Endothelial cell of umbilical vein (primary cell): ENCODE results near the gene JSRP1. TPM values are rescaled to one million over a fixed set of nuclear protein-coding genes. Genes with fewer than 3 reads are reported as not detected.

ENCODE experiments used
- BruUV-seq: library from RNA; stranded (reverse); fragments of 400-500 nt; replicated peaks from 2 replicates; lab custom pipeline; 2021; lab: Mats Ljungman, UMichigan
- CTCF ChIA-PET: fragments of 300-600, 350-600 bp; sonication (Branson Sonifier 250); formaldehyde crosslinking; loops from one replicate; lab custom pipeline; 2021; ENCODE audit warnings: antibody characterized with exemption, inconsistent platforms; lab: Charles Lee
- POLR2A ChIA-PET: fragments of 300-600, 350-600 bp; sonication (Branson Sonifier 250); formaldehyde crosslinking; loops from one replicate; lab custom pipeline; 2021; ENCODE audit warnings: antibody characterized with exemption, inconsistent platforms; lab: Charles Lee
- DNase-seq: peaks from one replicate; pipeline ENCODE4 v3.0.0-alpha.2; 2011; ENCODE audit warnings: low read depth, low spot score
- FAIRE-seq: peaks from 2 replicates; lab custom pipeline; 2011; peaks lifted over from hg19 to GRCh38; lab: Jason Lieb, UNC
- H2AFZ ChIP-seq: 2 replicates; pipeline ENCODE4 v1.6.0; 2012; ENCODE audit warnings: low read depth, low read length, control low read depth, inconsistent platforms
- H3K27ac ChIP-seq: 2 replicates; pipeline ENCODE4 v1.5.1; 2011; ENCODE audit warnings: low read depth, mild to moderate bottlenecking, control low read depth, low read length, moderate library complexity; ENCODE audit not compliant: insufficient read depth
- H3K27me3 ChIP-seq, 2 experiments: 2 replicates each; pipeline versions ENCODE4 v1.6.0 to v1.6.1; 2011; ENCODE audit warnings: low read length in 2 of 2, mixed read lengths in 1 of 2; ENCODE audit not compliant: control insufficient read depth in 2 of 2, insufficient read depth in 2 of 2
- H3K36me3 ChIP-seq, 2 experiments: 2 replicates in 1 of 2; 3 replicates in 1 of 2; pipeline ENCODE4 v1.5.1; 2011; ENCODE audit warnings: low read length in 2 of 2, mild to moderate bottlenecking in 1 of 2, moderate library complexity in 1 of 2; ENCODE audit not compliant: control insufficient read depth in 2 of 2, insufficient read depth in 2 of 2; ENCODE audit errors: extremely low read depth in 1 of 2
- H3K4me1 ChIP-seq: 3 replicates; pipeline ENCODE4 v1.5.1; 2011; ENCODE audit warnings: mild to moderate bottlenecking, low read length; ENCODE audit not compliant: control insufficient read depth, insufficient read depth; ENCODE audit errors: extremely low read depth
- H3K4me2 ChIP-seq: 2 replicates; pipeline ENCODE4 v1.6.1; 2011; ENCODE audit warnings: low read length, control low read depth, mixed read lengths; ENCODE audit not compliant: insufficient read depth
- H3K4me3 ChIP-seq, 3 experiments: fragments of 200-600 bp in 1 of 3; sonication (generic), shearing (Covaris generic) in 1 of 3; replicated peaks in 1 of 3; 2 replicates each; pipeline ENCODE4 v1.5.1; 2011 to 2016; ENCODE audit warnings: control low read depth in 3 of 3, low read length in 3 of 3, mild to moderate bottlenecking in 2 of 3, inconsistent platforms in 1 of 3, low read depth in 1 of 3, moderate library complexity in 1 of 3; ENCODE audit not compliant: insufficient read depth in 1 of 3
- H3K79me2 ChIP-seq: 2 replicates; pipeline ENCODE4 v1.6.0; 2012; ENCODE audit warnings: low read length, inconsistent platforms; ENCODE audit not compliant: control insufficient read depth, insufficient read depth
- H3K9ac ChIP-seq: replicated peaks from 2 replicates; pipeline ENCODE3; 2011; ENCODE audit warnings: low read length, control low read depth; ENCODE audit not compliant: insufficient read depth; ENCODE audit errors: extremely low read depth
- H3K9me1 ChIP-seq: replicated peaks from 3 replicates; pipeline ENCODE4 v1.6.0; 2011; ENCODE audit warnings: mild to moderate bottlenecking, low read length; ENCODE audit not compliant: control insufficient read depth, insufficient read depth; ENCODE audit errors: extremely low read depth
- H3K9me3 ChIP-seq: replicated peaks from 2 replicates; pipeline ENCODE4 v1.5.1; 2012; ENCODE audit warnings: low read length, inconsistent platforms; ENCODE audit not compliant: control insufficient read depth, insufficient read depth
- H4K20me1 ChIP-seq: replicated peaks from 2 replicates; pipeline ENCODE3; 2011; ENCODE audit warnings: mild to moderate bottlenecking, low read length; ENCODE audit not compliant: control insufficient read depth, insufficient read depth; ENCODE audit errors: extremely low read depth
- CTCF ChIP-seq, 2 donors: IDR thresholded peaks; 1 replicate in 1 of 2; 2 replicates in 1 of 2; pipeline ENCODE4 v1.5.1; 2011; ENCODE audit warnings: low read length in 2 of 2, mild to moderate bottlenecking in 2 of 2, moderate library complexity in 2 of 2, control low read depth in 1 of 2, inconsistent platforms in 1 of 2, low read depth in 1 of 2; ENCODE audit not compliant: insufficient read depth in 1 of 2; ENCODE audit errors: extremely low read depth in 1 of 2
- EZH2 ChIP-seq: IDR thresholded peaks from 2 replicates; pipeline ENCODE4 v1.6.1; 2012; ENCODE audit warnings: borderline replicate concordance, low read depth, mild to moderate bottlenecking, moderate library complexity, low read length, inconsistent platforms; ENCODE audit not compliant: severe bottlenecking
- FOS ChIP-seq: IDR thresholded peaks from 2 replicates; pipeline ENCODE4 v1.6.1; 2011; ENCODE audit warnings: mild to moderate bottlenecking, low read length, moderate library complexity, borderline replicate concordance; ENCODE audit not compliant: insufficient read depth
- GATA2 ChIP-seq: IDR thresholded peaks from 2 replicates; pipeline ENCODE4 v1.7.0; 2011; ENCODE audit warnings: low read depth, mild to moderate bottlenecking, moderate library complexity, mixed read lengths, low read length; ENCODE audit not compliant: insufficient read length, insufficient read depth
- JUN ChIP-seq: IDR thresholded peaks from 2 replicates; pipeline ENCODE4 v1.6.1; 2011; ENCODE audit warnings: borderline replicate concordance, low read depth; ENCODE audit not compliant: insufficient read length, insufficient read depth
- MAX ChIP-seq: IDR thresholded peaks from 2 replicates; pipeline ENCODE4 v1.6.1; 2011; ENCODE audit not compliant: insufficient read depth, insufficient read length
- MYC ChIP-seq: IDR thresholded peaks from one replicate; pipeline ENCODE4 v1.6.1; 2011; ENCODE audit warnings: mild to moderate bottlenecking, low read depth, low read length
- POLR2A ChIP-seq: IDR thresholded peaks from 2 replicates; pipeline ENCODE4 v1.6.1; 2012; ENCODE audit warnings: low read depth, mild to moderate bottlenecking, control low read depth, low read length
- POLR2AphosphoS5 ChIP-seq: IDR thresholded peaks from 2 replicates; pipeline ENCODE4 v1.6.1; 2012; ENCODE audit warnings: low read depth, mild to moderate bottlenecking, control low read depth, low read length, moderate library complexity; ENCODE audit not compliant: insufficient read depth
- dilution Hi-C: fragments of 300-500 bp; cut with MboI; formaldehyde crosslinking; loops from one replicate; pipeline ENCODE4 v1.15.0; 2019; ENCODE audit warnings: low sequenced_read_pairs; ENCODE audit not compliant: extremely low pct_ligation_motif_present
- intact Hi-C: fragments of 100-400 bp; cut with micrococcal nuclease; formaldehyde crosslinking; loops from one replicate; pipeline ENCODE4 v1.10.0; 2022
- polyA plus RNA-seq, 4 experiments: library from polyadenylated mRNA; depleted of rRNA in 3 of 4; stranded (reverse) in 3 of 4; unstranded in 1 of 4; fragments of >200 nt; gene quantifications; 2 replicates each; pipeline versions ENCODE4 v1.2.1 to v1.2.3, GENCODE V29; 2011 to 2012; ENCODE audit warnings: missing spikeins in 1 of 4
- total RNA-seq: library from RNA; stranded (reverse); gene quantifications from 2 replicates; pipeline ENCODE4 v1.2.3, GENCODE V29; 2021

Gene JSRP1
- total and polyA plus RNA-seq, 2 donors (not counting 3 experiments of a cell fraction or from before 2014, with no cell fraction given): not detected

- no peak overlapping the region for H3K27ac ChIP-seq
- FAIRE-seq (peak; percentile 81), DNase-seq (peak; percentile 53)
- no peak overlapping the region for H3K9ac ChIP-seq
- no peaks in the 10 kb centered on the region for H3K9me3 ChIP-seq
- peaks cover 5 to 38% of the 10 kb centered on the region in 2 experiments for H3K36me3 ChIP-seq
- CTCF ChIA-PET: interaction anchor here (0.6 to 1.9 kb wide), 6 partner anchors 9 to 451 kb away, joined by 3 to 13 read pairs (median 4); no protein-coding TSS in a partner anchor
- H3K27me3 ChIP-seq: no peaks in the 10 kb centered on the region
- no peaks in the 10 kb centered on the region for H3K79me2 ChIP-seq
- H2AFZ ChIP-seq: no peak overlapping the region
- H3K4me1 ChIP-seq: peaks cover 7% of the 10 kb centered on the region
- no peaks in the 10 kb centered on the region for H4K20me1 ChIP-seq
- no peaks in the 10 kb centered on the region for H3K9me1 ChIP-seq
- no TSS peak for BruUV-seq
- H3K4me2 ChIP-seq: no peak overlapping the region
- TF ChIP-seq CTCF (IDR thresholded peaks at IDR 0.05; ENCODE audit: extremely low read depth in 1 of 2, insufficient read depth in 1 of 2, low read depth in 1 of 2, low read length in 2 of 2): peak in 1 of 2 donors; percentile 44
- TF ChIP-seq GATA2: no peak
- POLR2A ChIA-PET: no interaction called here
- no peak overlapping the region for H3K4me3 ChIP-seq
- intact Hi-C loops (loop anchor here (5.0 kb wide), 1 partner anchor 41 kb away; no protein-coding TSS in a partner anchor), dilution Hi-C loops (no loop called here)
Observed at GRCh38 chr19:2207991-2208860, 48.0 kb downstream of the JSRP1 start.

GRCh38 chr19:2207008-2207407 lies 49.2 kb downstream of the JSRP1 start:
- no peaks in the 10 kb centered on the region for H3K9me3 ChIP-seq
- H3K27ac ChIP-seq: no peak overlapping the region
- no peak overlapping the region for H3K4me3 ChIP-seq
- no TSS peak for BruUV-seq
- intact Hi-C loops (loop anchor here (5.0 kb wide), 1 partner anchor 40 kb away; no protein-coding TSS in a partner anchor), dilution Hi-C loops (no loop called here)
- peaks cover 7% of the 10 kb centered on the region for H3K4me1 ChIP-seq
- FAIRE-seq (no peak), DNase-seq (no peak)
- POLR2A ChIA-PET: no interaction called here
- CTCF ChIA-PET: no interaction called here
- no peaks in the 10 kb centered on the region for H4K20me1 ChIP-seq
- no peaks in the 10 kb centered on the region for H3K9me1 ChIP-seq
- H3K36me3 ChIP-seq: peaks cover 2 to 35% of the 10 kb centered on the region in 2 experiments
- H3K27me3 ChIP-seq: no peaks in the 10 kb centered on the region
- H3K9ac ChIP-seq: no peak overlapping the region
- no peak overlapping the region for H2AFZ ChIP-seq
- H3K4me2 ChIP-seq: no peak overlapping the region
- no peak for TF ChIP-seq FOS
- TF ChIP-seq CTCF (IDR thresholded peaks at IDR 0.05; ENCODE audit: extremely low read depth in 1 of 2, insufficient read depth in 1 of 2, low read depth in 1 of 2, low read length in 2 of 2): no peak
- no peak for TF ChIP-seq MYC
- TF ChIP-seq JUN: no peak
- TF ChIP-seq MAX: no peak
- no peak for TF ChIP-seq POLR2AphosphoS5
- TF ChIP-seq POLR2A: no peak
- no peak for TF ChIP-seq EZH2
- TF ChIP-seq GATA2: no peak
- H3K79me2 ChIP-seq: no peaks in the 10 kb centered on the region
